Neuronal stem cell (in vitro differentiated cells): Measurements from ENCODE around the gene ADAM30.

Source experiments
- DNase-seq: peaks from one replicate; pipeline ENCODE4 v3.0.0-alpha.2; 2013; ENCODE audit warnings: low spot score
- H2AFZ ChIP-seq: one replicate; pipeline ENCODE4 v1.6.1; 2013; ENCODE audit warnings: mild to moderate bottlenecking, low read length, inconsistent platforms
- H2AK5ac ChIP-seq: 2 replicates; pipeline ENCODE4 v1.6.1; 2013; ENCODE audit warnings: low read depth, mild to moderate bottlenecking, inconsistent platforms, low read length, moderate library complexity, mixed read lengths
- H2BK120ac ChIP-seq: 2 replicates; pipeline ENCODE4 v1.6.1; 2013; ENCODE audit warnings: low read depth, mild to moderate bottlenecking, inconsistent platforms, low read length, moderate library complexity, mixed read lengths
- H2BK12ac ChIP-seq: one replicate; pipeline ENCODE4 v1.6.1; 2013; ENCODE audit warnings: low read length, inconsistent platforms
- H2BK15ac ChIP-seq: 2 replicates; pipeline ENCODE4 v1.6.1; 2013; ENCODE audit warnings: mild to moderate bottlenecking, low read length, inconsistent platforms, mixed read lengths
- H2BK5ac ChIP-seq: one replicate; pipeline ENCODE4 v1.6.1; 2013; ENCODE audit warnings: inconsistent platforms, mild to moderate bottlenecking, low read length, moderate library complexity
- H3K14ac ChIP-seq: one replicate; pipeline ENCODE4 v1.6.1; 2013; ENCODE audit warnings: low read length, inconsistent platforms
- H3K18ac ChIP-seq: 2 replicates; pipeline ENCODE4 v1.6.1; 2013; ENCODE audit warnings: low read length, inconsistent platforms
- H3K23ac ChIP-seq: 2 replicates; pipeline ENCODE4 v1.6.1; 2013; ENCODE audit warnings: low read depth, mild to moderate bottlenecking, mixed read lengths, low read length, inconsistent platforms; ENCODE audit not compliant: poor library complexity
- H3K27ac ChIP-seq: replicated peaks from 3 replicates; pipeline ENCODE4 v1.5.1; 2013; ENCODE audit warnings: low read length, inconsistent platforms
- H3K27me3 ChIP-seq, 3 experiments: 2 replicates each; pipeline ENCODE4 v1.6.1; 2013; ENCODE audit warnings: low read length in 3 of 3, mild to moderate bottlenecking in 2 of 3, inconsistent platforms in 1 of 3, low read depth in 1 of 3, mixed read lengths in 1 of 3, moderate library complexity in 1 of 3; ENCODE audit not compliant: control insufficient read depth in 3 of 3, insufficient read depth in 3 of 3
- H3K36me3 ChIP-seq, 2 donors: replicated peaks in 1 of 2; 2 replicates each; pipeline ENCODE4 v1.6.1; 2013; ENCODE audit warnings: low read length in 2 of 2; ENCODE audit not compliant: control insufficient read depth in 2 of 2, insufficient read depth in 2 of 2
- H3K4ac ChIP-seq: 2 replicates; pipeline ENCODE4 v1.6.1; 2013; ENCODE audit warnings: inconsistent platforms, mild to moderate bottlenecking, low read length, moderate library complexity
- H3K4me1 ChIP-seq, 2 donors: 1 replicate in 1 of 2; 2 replicates in 1 of 2; pipeline ENCODE4 v1.6.1; 2013; ENCODE audit warnings: low read length in 2 of 2, low read depth in 1 of 2; ENCODE audit not compliant: control insufficient read depth in 2 of 2, insufficient read depth in 1 of 2
- H3K4me2 ChIP-seq: one replicate; pipeline ENCODE4 v1.6.1; 2013; ENCODE audit warnings: mild to moderate bottlenecking, low read length, inconsistent platforms; ENCODE audit not compliant: insufficient read depth, poor library complexity, severe bottlenecking
- H3K4me3 ChIP-seq, 2 donors: 2 replicates each; pipeline ENCODE4 v1.5.1; 2013; ENCODE audit warnings: low read length in 2 of 2, mild to moderate bottlenecking in 2 of 2, inconsistent platforms in 1 of 2, moderate library complexity in 1 of 2
- H3K79me1 ChIP-seq: one replicate; pipeline ENCODE4 v1.6.1; 2013; ENCODE audit warnings: low read depth, mild to moderate bottlenecking, inconsistent platforms, low read length, moderate library complexity
- H3K9ac ChIP-seq: one replicate; pipeline ENCODE4 v1.6.1; 2013; ENCODE audit warnings: mild to moderate bottlenecking, low read depth, low read length, inconsistent platforms; ENCODE audit not compliant: poor library complexity
- H3K9me3 ChIP-seq, 2 donors: replicated peaks in 1 of 2; 2 replicates each; pipeline versions ENCODE3 to v1.6.1; 2013; ENCODE audit warnings: low read length in 2 of 2, mild to moderate bottlenecking in 2 of 2, inconsistent platforms in 1 of 2, low read depth in 1 of 2, mixed read lengths in 1 of 2, moderate library complexity in 1 of 2; ENCODE audit not compliant: control insufficient read depth in 2 of 2, insufficient read depth in 1 of 2
- H4K8ac ChIP-seq: one replicate; pipeline ENCODE4 v1.6.1; 2013; ENCODE audit warnings: low read depth, mild to moderate bottlenecking, inconsistent platforms, low read length, moderate library complexity
- H4K91ac ChIP-seq: one replicate; pipeline ENCODE4 v1.6.1; 2013; ENCODE audit warnings: low read length, low read depth, mild to moderate bottlenecking, inconsistent platforms; ENCODE audit not compliant: poor library complexity
- WGBS, 2 donors: extraction: QIAGEN DNeasy Blood & Tissue Kit; methylation state at CpG; one replicate each; pipeline ENCODE4 v1.1.7; 2013; ENCODE audit warnings: missing lambda C conversion rate in 2 of 2, mixed read lengths in 1 of 2; ENCODE audit not compliant: insufficient read length in 2 of 2, insufficient replicate concordance in 1 of 2; ENCODE audit errors: extremely low coverage in 2 of 2; 5-methylcytosine and 5-hydroxymethylcytosine counted together

The ADAM30 gene

GRCh38 chr1:119869995-119870394 lies 26.3 kb downstream of the ADAM30 start:
- Histone ChIP-seq H3K9ac (no peak overlapping the region), H2BK12ac (no peak overlapping the region), H3K27ac (no peak overlapping the region), H3K79me1 (no peaks in the 10 kb centered on the region), H3K9me3 (no peaks in the 10 kb centered on the region), H3K4me3 (no peak overlapping the region), H3K4ac (no peak overlapping the region), H3K4me2 (no peak overlapping the region), H2AFZ (no peak overlapping the region), H3K18ac (no peak overlapping the region), H2BK15ac (no peak overlapping the region), H2BK120ac (no peak overlapping the region), H3K14ac (no peak overlapping the region), H2AK5ac (no peak overlapping the region), H3K36me3 (no peaks in the 10 kb centered on the region), H3K23ac (no peak overlapping the region), H4K91ac (no peak overlapping the region), H2BK5ac (no peak overlapping the region), H3K4me1 (peaks cover 0 to 5% of the 10 kb centered on the region in 2 donors), H3K27me3 (peaks cover 0 to 13% (median 0%) of the 10 kb centered on the region in 3 experiments), H4K8ac (no peak overlapping the region)
- no CpG with 5 or more reads among the region's 1 CpG for WGBS, 2 donors
- DNase-seq = no peak

- Histone ChIP-seq H2AFZ (no peak overlapping the region), H3K4me2 (no peak overlapping the region), H4K8ac (no peak overlapping the region), H3K4me3 (no peak overlapping the region), H3K4ac (no peak overlapping the region), H3K9me3 (no peaks in the 10 kb centered on the region), H2BK12ac (no peak overlapping the region), H3K27me3 (peaks cover 0 to 13% (median 0%) of the 10 kb centered on the region in 3 experiments), H3K18ac (no peak overlapping the region), H3K27ac (no peak overlapping the region), H2BK120ac (no peak overlapping the region), H3K4me1 (peaks cover 0 to 5% of the 10 kb centered on the region in 2 donors), H3K23ac (no peak overlapping the region), H3K36me3 (no peaks in the 10 kb centered on the region), H2BK15ac (no peak overlapping the region), H3K79me1 (no peaks in the 10 kb centered on the region), H4K91ac (no peak overlapping the region), H2BK5ac (no peak overlapping the region), H3K9ac (no peak overlapping the region), H2AK5ac (no peak overlapping the region), H3K14ac (no peak overlapping the region)
- WGBS, 2 donors = no CpG with 5 or more reads among the region's 2 CpGs
- no peak for DNase-seq
These were observed 28.1 kb downstream of the ADAM30 start for GRCh38 chr1:119868176-119868575.

- no CpG with 5 or more reads among the region's 3 CpGs for WGBS, 2 donors
- Histone ChIP-seq H3K79me1 (no peaks in the 10 kb centered on the region), H3K9ac (no peak overlapping the region), H2BK120ac (no peak overlapping the region), H3K23ac (no peak overlapping the region), H2AFZ (no peak overlapping the region), H2AK5ac (no peak overlapping the region), H4K8ac (no peak overlapping the region), H3K27ac (no peak overlapping the region), H2BK15ac (no peak overlapping the region), H3K9me3 (no peaks in the 10 kb centered on the region), H3K18ac (no peak overlapping the region), H3K4me2 (no peak overlapping the region), H3K36me3 (no peaks in the 10 kb centered on the region), H2BK12ac (no peak overlapping the region), H3K4me3 (no peak overlapping the region), H3K4me1 (peaks cover 0 to 5% of the 10 kb centered on the region in 2 donors), H3K14ac (no peak overlapping the region), H3K4ac (no peak overlapping the region), H3K27me3 (peaks cover 0 to 9% (median 0%) of the 10 kb centered on the region in 3 experiments), H2BK5ac (no peak overlapping the region), H4K91ac (no peak overlapping the region)
- no peak for DNase-seq
These were observed 29.9 kb downstream of the ADAM30 start for GRCh38 chr1:119866451-119866850.

- H3K27ac ChIP-seq = no peak overlapping the region
- H3K4me2 ChIP-seq = no peak overlapping the region
- no peak overlapping the region for H3K14ac ChIP-seq
- H3K79me1 ChIP-seq = no peaks in the 10 kb centered on the region
- H3K23ac ChIP-seq = no peak overlapping the region
- no peak overlapping the region for H4K91ac ChIP-seq
- no peak overlapping the region for H2AK5ac ChIP-seq
- no peak overlapping the region for H4K8ac ChIP-seq
- no peak overlapping the region for H3K4ac ChIP-seq
- no peak overlapping the region for H3K4me3 ChIP-seq
- no peaks in the 10 kb centered on the region for H3K9me3 ChIP-seq
- H2AFZ ChIP-seq = no peak overlapping the region
- H3K27me3 ChIP-seq = peaks cover 0 to 9% (median 0%) of the 10 kb centered on the region in 3 experiments
- no peak overlapping the region for H3K18ac ChIP-seq
- no peak overlapping the region for H2BK5ac ChIP-seq
- no peaks in the 10 kb centered on the region for H3K36me3 ChIP-seq
- no peak overlapping the region for H2BK120ac ChIP-seq
- no peak overlapping the region for H2BK12ac ChIP-seq
- no peak for DNase-seq
- H2BK15ac ChIP-seq = no peak overlapping the region
- no peaks in the 10 kb centered on the region for H3K4me1 ChIP-seq
- no CpG with 5 or more reads among the region's 4 CpGs for WGBS, 2 donors
- H3K9ac ChIP-seq = no peak overlapping the region
These were observed 30.7 kb downstream of the ADAM30 start for GRCh38 chr1:119865627-119866026.
